ENCODE results near the gene MYBPHL.

GRCh38 chr1:109262231-109263055 lies 44.4 kb downstream of the MYBPHL start:
- TF ChIP-seq CTCF (IDR thresholded peaks at IDR 0.05) (no peak), POLR2A (IDR thresholded peaks at IDR 0.05) (no peak)
